Skeletal muscle tissue (tissue), 4 donors: ENCODE data around the gene ADAT2. TPM values are rescaled to one million over a fixed set of nuclear protein-coding genes. Genes with fewer than 3 reads are reported as not detected.

Experiments
- H3K27ac ChIP-seq: one replicate; pipeline ENCODE4 v1.7.0; 2013; ENCODE audit warnings: mild to moderate bottlenecking, low read depth, low read length, inconsistent platforms
- H3K27me3 ChIP-seq, 3 donors: one replicate each; pipeline ENCODE4 v1.7.0; 2013; ENCODE audit warnings: low read length in 3 of 3; ENCODE audit not compliant: control insufficient read depth in 3 of 3, insufficient read depth in 3 of 3
- H3K36me3 ChIP-seq, 3 donors: one replicate each; pipeline ENCODE4 v1.7.0; 2013; ENCODE audit warnings: low read length in 3 of 3; ENCODE audit not compliant: control insufficient read depth in 3 of 3, insufficient read depth in 3 of 3
- H3K4me1 ChIP-seq, 3 donors: one replicate each; pipeline ENCODE4 v1.7.0; 2013; ENCODE audit warnings: low read length in 3 of 3, mild to moderate bottlenecking in 3 of 3; ENCODE audit not compliant: control insufficient read depth in 3 of 3, insufficient read depth in 3 of 3
- H3K4me3 ChIP-seq, 3 donors: one replicate each; pipeline ENCODE4 v1.7.0; 2013; ENCODE audit warnings: low read length in 3 of 3
- H3K9ac ChIP-seq, 3 donors: one replicate each; pipeline ENCODE4 v1.7.0; 2013; ENCODE audit warnings: low read length in 3 of 3, mild to moderate bottlenecking in 3 of 3, moderate library complexity in 2 of 3, low read depth in 1 of 3
- H3K9me3 ChIP-seq, 3 donors: one replicate each; pipeline ENCODE4 v1.7.0; 2013; ENCODE audit warnings: low read length in 3 of 3; ENCODE audit not compliant: control insufficient read depth in 3 of 3
- total RNA-seq: library from RNA; depleted of rRNA; stranded (reverse); fragments of >200 nt; gene quantifications from one replicate; pipeline ENCODE4 v1.2.3, GENCODE V29; 2014
- donor health status: Osteomylitis.

Gene ADAT2
- total RNA-seq: 5.7 TPM

DNA sequence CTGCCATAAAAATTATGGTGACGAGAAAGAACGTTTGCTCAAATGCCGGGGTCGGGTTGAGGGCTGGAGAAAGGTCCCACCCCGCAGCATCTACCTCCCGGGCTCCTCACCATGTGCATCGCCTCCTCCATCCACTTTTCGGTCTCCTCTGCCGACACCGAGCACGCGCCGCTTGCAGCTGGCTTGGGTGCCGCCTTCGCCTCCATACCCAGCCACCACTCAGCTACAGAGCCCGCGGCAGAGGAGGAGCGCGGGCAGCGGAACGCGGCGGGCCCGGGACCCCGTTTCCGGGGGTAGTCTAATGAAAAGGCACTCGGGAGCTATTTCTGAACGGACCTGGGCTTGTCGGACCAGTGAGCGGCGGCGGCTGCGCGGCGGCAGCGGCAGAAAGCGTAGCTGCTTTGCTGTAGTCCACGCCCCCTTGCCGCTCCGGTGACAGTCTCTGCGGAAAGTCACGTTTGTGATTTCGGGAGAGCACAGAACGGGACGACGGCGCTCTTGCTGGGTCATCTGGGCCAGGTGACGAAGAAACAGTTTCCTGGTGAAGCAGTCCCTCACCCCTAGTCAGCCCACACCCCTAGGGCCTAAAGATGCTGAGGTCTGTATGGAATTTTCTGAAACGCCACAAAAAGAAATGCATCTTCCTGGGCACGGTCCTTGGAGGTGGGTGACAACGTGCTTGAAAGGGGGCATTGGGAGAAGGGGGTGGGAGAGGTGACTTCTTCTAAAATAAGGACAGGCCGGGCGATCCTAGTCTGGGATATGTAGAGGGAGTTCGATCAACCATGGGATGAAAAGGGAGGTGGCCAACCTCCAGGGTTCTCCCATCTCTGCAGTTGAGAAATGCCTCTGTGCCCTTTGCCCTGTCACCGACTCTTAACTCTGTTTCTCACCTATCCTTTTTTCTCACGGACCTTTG lies at the start of gene ADAT2, which contains the start of gene PEX3:
TSS of gene ADAT2 (minus strand) at position 243 of the 919 bp plus-strand sequence. CDS start at position 206, 37 bp downstream.
TSS of gene PEX3 (plus strand) at position 353 of the 919 bp plus-strand sequence. CDS start at position 591, 238 bp downstream.
- peak within 1 kb of the TSS; percentile 97 to 100 (median 99) for H3K4me3 ChIP-seq
- H3K9ac ChIP-seq: peak within 1 kb of the TSS; percentile 89 to 97 (median 90)
- no peaks in the 10 kb centered on the region for H3K27me3 ChIP-seq
- no peaks in the 10 kb centered on the region for H3K9me3 ChIP-seq
- H3K4me1 ChIP-seq: peaks cover 18 to 25% (median 22%) of the 10 kb centered on the region in 3 donors
- H3K27ac ChIP-seq: peak within 1 kb of the TSS; percentile 83
- peaks cover 0 to 3% (median 0%) of the 10 kb centered on the region in 3 donors for H3K36me3 ChIP-seq

DNA sequence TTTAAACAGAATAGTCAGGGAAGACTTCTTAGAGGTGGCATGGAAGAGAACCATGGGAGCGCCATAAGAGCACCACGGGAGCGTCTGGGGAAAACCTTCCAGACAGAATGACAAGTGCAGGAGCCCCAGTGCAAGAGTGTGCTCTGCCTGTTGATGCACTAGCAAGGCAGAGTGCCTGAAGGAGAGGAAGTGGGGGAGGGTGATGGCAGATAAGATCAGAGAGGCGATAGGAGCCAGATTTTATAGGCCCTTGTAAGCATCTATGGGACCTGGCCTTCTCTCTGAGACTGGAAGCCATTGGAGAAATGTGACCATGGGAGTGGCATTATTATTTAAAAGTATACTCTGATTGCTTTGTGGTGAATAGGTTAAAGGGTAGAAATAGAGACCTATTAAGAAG lies 47.9 kb upstream of the ADAT2 start:
- Histone ChIP-seq H3K36me3 (peaks cover 4 to 15% (median 11%) of the 10 kb centered on the region in 3 donors), H3K4me3 (no peak overlapping the region), H3K9ac (no peak overlapping the region), H3K4me1 (no peaks in the 10 kb centered on the region), H3K27me3 (no peaks in the 10 kb centered on the region), H3K27ac (no peak overlapping the region), H3K9me3 (no peaks in the 10 kb centered on the region)

DNA sequence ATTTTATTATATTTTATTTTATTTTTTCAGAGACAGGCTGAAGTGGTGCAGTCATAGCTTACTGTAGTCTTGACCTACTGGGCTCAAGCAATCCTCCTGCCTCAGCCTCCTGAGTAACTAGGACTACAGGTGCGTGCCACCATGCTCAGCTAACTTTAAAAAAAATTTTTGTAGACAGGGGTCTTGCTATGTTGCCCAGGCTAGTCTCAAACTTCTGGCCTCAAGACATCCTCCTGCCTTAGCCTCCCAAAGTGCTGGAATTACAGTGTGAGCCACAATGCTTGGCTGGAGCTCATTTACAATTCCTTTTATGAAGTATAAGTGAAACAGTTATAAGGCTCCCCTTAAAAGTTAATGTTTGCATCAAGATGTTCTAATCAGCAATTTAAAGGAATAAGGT lies 46.5 kb upstream of the ADAT2 start:
- peaks cover 2 to 13% (median 11%) of the 10 kb centered on the region in 3 donors for H3K36me3 ChIP-seq
- no peaks in the 10 kb centered on the region for H3K4me1 ChIP-seq
- H3K27me3 ChIP-seq: no peaks in the 10 kb centered on the region
- no peaks in the 10 kb centered on the region for H3K9me3 ChIP-seq
- H3K4me3 ChIP-seq: no peak overlapping the region
- no peak overlapping the region for H3K27ac ChIP-seq
- no peak overlapping the region for H3K9ac ChIP-seq

DNA sequence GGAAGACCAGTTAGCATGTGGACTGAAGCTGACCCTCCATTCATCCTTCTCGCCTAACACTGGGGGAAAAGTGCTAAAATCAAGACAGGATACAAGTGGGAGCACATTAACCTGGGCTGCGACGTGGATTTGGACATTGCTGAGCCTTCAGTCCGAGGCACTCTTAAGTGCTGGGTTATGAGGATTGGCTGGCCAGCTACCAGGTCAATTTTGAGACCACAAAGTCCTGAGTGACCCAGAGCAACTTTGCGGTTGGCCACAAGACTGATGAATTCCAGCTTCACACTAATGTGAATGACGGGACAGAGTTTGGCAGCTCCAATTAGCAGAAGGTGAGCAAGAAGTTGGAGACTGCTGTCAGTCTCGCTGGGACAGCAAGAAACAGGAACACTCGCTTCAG lies 40.3 kb upstream of the ADAT2 start:
- Histone ChIP-seq H3K9me3 (no peaks in the 10 kb centered on the region), H3K36me3 (peaks cover 3 to 11% (median 8%) of the 10 kb centered on the region in 3 donors), H3K4me1 (no peaks in the 10 kb centered on the region), H3K4me3 (no peak overlapping the region), H3K27ac (no peak overlapping the region), H3K27me3 (no peaks in the 10 kb centered on the region), H3K9ac (no peak overlapping the region)

DNA sequence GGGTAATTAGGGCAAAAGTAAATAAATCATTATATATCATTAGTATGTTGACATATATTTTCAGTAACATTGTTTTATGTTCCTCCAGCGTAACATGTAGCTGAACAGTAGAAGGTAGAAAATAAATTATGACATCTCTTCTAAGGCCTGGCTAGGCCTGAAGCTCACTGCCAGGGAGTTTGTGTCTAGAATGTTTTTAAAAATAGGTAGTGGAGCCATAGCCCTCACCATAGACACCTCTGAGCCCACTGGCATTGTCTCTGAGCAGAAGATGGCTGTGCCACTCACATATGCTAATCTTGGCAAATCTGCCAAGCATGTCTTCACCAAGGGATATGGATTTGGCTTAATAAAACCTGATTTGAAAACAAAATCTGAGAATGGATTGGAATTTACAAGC lies 39.7 kb upstream of the ADAT2 start:
- H3K36me3 ChIP-seq: peaks cover 3 to 11% (median 5%) of the 10 kb centered on the region in 3 donors
- H3K27ac ChIP-seq: no peak overlapping the region
- H3K9ac ChIP-seq: no peak overlapping the region
- H3K4me3 ChIP-seq: no peak overlapping the region
- no peaks in the 10 kb centered on the region for H3K9me3 ChIP-seq
- H3K4me1 ChIP-seq: no peaks in the 10 kb centered on the region
- no peaks in the 10 kb centered on the region for H3K27me3 ChIP-seq

DNA sequence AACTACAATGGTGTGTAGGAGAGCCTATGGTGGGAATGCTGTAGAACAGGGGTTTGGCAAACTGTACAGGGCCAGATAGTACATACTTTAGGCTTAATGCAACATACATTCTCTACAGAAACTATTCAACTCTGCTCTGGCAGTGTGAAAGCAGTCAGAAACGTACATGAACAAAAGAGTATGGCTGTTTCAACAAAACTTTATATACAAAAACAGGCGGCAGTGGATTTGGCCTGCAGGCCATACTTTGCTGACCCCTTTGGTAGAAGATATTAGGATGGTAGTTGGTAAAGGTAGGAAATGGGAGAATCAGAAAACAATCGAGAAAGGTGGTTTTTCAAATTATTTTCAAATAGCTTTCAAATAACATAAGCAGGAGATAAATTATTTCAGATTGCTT lies 36.3 kb upstream of the ADAT2 start:
- no peaks in the 10 kb centered on the region for H3K4me1 ChIP-seq
- no peaks in the 10 kb centered on the region for H3K9me3 ChIP-seq
- peaks cover 0 to 4% (median 3%) of the 10 kb centered on the region in 3 donors for H3K36me3 ChIP-seq
- no peak overlapping the region for H3K9ac ChIP-seq
- no peaks in the 10 kb centered on the region for H3K27me3 ChIP-seq
- H3K27ac ChIP-seq: no peak overlapping the region
- no peak overlapping the region for H3K4me3 ChIP-seq

DNA sequence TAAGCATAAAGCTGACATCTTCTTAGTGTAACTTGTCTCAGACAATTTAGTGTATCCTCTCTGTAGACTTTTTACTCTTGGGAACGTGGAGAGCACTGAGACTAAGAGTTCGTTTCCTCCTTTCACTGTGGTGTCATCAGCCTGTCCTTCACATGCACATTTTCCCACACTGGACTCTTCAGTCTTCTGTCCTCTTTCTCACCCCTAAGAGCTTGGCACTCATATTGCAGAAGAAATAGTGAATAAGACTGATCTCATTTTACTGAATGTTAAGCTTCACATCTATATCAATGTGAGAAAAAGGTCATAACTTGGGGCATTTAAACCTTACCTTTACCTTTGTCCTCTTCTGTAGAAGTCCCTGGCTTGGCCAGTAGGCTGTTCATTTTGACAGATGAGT lies 35.5 kb upstream of the ADAT2 start:
- no peaks in the 10 kb centered on the region for H3K4me1 ChIP-seq
- peaks cover 0 to 4% (median 3%) of the 10 kb centered on the region in 3 donors for H3K36me3 ChIP-seq
- H3K9ac ChIP-seq: no peak overlapping the region
- no peaks in the 10 kb centered on the region for H3K27me3 ChIP-seq
- no peak overlapping the region for H3K27ac ChIP-seq
- no peaks in the 10 kb centered on the region for H3K9me3 ChIP-seq
- H3K4me3 ChIP-seq: no peak overlapping the region

DNA sequence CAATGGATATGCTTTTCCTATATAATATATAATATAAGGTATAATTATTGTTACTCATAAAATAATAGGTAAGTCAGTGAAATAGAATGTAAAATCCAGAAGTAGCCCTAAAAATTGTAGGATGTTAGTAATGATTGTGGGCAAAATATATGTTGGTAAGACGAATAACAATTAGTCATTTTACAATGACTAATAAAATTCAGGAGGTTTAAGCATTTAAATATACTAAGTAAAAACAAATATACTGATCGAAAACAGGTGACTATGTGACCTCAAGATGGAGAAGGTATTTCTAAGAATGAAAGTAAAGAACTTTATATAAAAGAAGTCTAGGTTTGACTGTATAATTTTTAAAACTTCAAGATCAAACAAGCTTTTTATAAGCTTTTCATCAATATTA lies 32.1 kb upstream of the ADAT2 start:
- Histone ChIP-seq H3K27ac (no peak overlapping the region), H3K4me3 (no peak overlapping the region), H3K36me3 (peaks cover 3 to 7% (median 4%) of the 10 kb centered on the region in 3 donors), H3K27me3 (no peaks in the 10 kb centered on the region), H3K4me1 (no peaks in the 10 kb centered on the region), H3K9me3 (no peaks in the 10 kb centered on the region), H3K9ac (no peak overlapping the region)

DNA sequence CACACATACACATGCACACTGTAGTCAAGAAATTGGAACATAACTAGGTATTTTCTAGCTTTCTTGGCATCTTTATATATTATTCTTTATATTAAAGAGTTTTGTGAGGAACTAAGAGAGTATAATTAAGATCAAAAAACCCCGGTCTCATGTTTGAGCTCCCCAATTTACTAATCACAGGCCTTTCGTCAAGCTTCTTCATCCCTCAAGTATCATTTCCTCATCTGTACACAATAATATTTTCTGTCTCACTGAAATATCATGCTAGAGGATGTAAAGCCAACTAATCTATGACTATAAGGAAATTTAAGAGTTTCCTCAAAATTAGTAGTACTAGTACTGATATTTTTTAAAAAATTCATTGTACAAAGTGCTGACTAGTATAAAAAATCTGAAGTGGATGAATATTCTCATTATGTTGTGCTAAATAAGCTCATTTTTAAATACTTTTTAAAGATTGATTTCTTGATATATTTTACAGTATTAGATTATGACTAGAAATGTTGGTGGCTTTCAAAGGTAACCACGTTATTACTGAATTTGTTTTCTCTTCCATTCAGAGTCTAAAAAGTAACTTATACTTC lies 28.1 kb upstream of the ADAT2 start:
- no peak overlapping the region for H3K4me3 ChIP-seq
- no peak overlapping the region for H3K27ac ChIP-seq
- H3K36me3 ChIP-seq: peaks cover 0 to 25% (median 6%) of the 10 kb centered on the region in 3 donors
- no peaks in the 10 kb centered on the region for H3K4me1 ChIP-seq
- H3K27me3 ChIP-seq: no peaks in the 10 kb centered on the region
- no peak overlapping the region for H3K9ac ChIP-seq
- no peaks in the 10 kb centered on the region for H3K9me3 ChIP-seq

DNA sequence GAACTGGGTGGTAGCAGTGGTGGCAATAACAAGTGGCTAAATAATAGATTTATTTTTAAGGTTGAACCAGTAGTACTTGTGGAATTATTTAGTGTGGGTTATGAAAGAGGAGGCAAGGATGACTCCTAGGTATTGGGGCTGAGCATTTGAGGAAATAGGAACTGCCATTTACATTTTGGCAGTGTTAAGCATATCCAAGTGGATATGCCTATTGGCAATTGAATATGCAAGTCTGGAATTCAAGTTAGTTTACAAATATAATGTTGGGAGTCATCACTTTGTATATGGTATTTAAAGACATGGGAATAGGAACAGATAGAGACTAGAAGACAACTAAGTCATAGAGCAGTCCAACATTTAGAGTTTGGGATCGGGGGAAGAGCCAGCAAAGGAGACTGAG lies 26.1 kb upstream of the ADAT2 start:
- no peaks in the 10 kb centered on the region for H3K27me3 ChIP-seq
- no peaks in the 10 kb centered on the region for H3K9me3 ChIP-seq
- H3K27ac ChIP-seq: no peak overlapping the region
- no peak overlapping the region for H3K9ac ChIP-seq
- no peak overlapping the region for H3K4me3 ChIP-seq
- peaks cover 0 to 33% (median 13%) of the 10 kb centered on the region in 3 donors for H3K36me3 ChIP-seq
- H3K4me1 ChIP-seq: no peaks in the 10 kb centered on the region
